Cardiac fibroblast (primary cell): ENCODE measurements around the gene MRPL10.

Source experiments
- DNase-seq, 2 donors: peaks; one replicate each; pipeline versions ENCODE4 v3.0.0 to v3.0.0-alpha.2; 2010; ENCODE audit warnings: low read depth in 2 of 2
- H3K4me3 ChIP-seq, 2 donors: replicated peaks in 1 of 2; 1 replicate in 1 of 2; 2 replicates in 1 of 2; pipeline ENCODE4 v1.5.1; 2011; ENCODE audit warnings: low read depth in 2 of 2, low read length in 2 of 2, mild to moderate bottlenecking in 2 of 2, moderate library complexity in 1 of 2
- TF ChIP-seq, protein P1 (sequence below): IDR thresholded peaks from one replicate; pipeline ENCODE4 v1.5.1; 2011; ENCODE audit warnings: low read depth, mild to moderate bottlenecking, low read length, inconsistent platforms

The MRPL10 gene

DNA sequence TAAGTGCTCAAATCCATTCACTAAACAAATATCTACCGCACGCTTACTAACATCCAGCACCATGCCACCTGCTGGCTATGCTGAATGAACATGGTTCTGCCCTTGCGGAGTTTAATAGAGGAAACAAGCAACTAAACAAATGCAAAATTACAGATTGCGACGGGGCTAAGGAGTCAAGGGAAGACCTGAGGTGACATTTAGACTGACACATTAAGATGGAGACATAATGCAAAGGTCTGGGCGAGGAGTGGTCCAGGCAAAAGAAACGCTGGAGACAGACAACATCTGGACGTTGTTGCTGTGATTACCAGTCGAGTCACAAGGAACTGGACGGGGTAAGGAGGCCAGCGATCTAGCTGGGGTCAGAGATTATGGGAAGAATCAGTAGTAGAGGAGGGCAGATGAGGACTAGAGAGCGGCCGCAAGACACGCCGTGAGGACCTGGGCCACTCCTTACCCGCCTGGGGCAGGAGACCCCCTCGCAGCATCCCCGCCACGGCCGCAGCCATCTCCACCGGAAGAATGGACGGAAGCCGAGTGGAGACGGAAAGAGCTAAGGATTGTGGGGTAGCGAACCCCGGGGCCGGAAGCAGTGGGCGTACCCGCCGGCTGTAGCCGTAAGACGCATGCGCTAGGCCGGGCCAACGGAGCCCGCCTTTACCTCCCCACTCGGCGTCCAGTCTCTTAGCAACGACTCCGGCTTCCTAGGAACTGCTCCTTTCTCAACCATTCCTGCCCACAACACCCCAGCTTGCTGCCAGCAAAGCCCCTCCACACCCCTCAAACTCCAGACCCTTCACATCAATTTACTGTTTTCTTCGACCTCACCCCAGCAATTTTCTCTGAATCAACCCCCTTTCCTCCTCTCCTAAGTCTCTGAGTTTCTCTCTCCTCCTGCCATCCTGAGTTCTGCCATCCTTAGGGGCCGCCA is at the start of gene MRPL10, which contains the start of gene LRRC46:
MRPL10 (minus strand) TSS at position 539 of the 931 bp plus-strand sequence; CDS start at position 509, 30 bp downstream.
LRRC46 (plus strand) TSS at position 668 of the 931 bp plus-strand sequence. CDS start 320 bp downstream, outside the sequence.
- peak; percentile 94 to 96 for DNase-seq
- TF ChIP-seq, protein P1, sequence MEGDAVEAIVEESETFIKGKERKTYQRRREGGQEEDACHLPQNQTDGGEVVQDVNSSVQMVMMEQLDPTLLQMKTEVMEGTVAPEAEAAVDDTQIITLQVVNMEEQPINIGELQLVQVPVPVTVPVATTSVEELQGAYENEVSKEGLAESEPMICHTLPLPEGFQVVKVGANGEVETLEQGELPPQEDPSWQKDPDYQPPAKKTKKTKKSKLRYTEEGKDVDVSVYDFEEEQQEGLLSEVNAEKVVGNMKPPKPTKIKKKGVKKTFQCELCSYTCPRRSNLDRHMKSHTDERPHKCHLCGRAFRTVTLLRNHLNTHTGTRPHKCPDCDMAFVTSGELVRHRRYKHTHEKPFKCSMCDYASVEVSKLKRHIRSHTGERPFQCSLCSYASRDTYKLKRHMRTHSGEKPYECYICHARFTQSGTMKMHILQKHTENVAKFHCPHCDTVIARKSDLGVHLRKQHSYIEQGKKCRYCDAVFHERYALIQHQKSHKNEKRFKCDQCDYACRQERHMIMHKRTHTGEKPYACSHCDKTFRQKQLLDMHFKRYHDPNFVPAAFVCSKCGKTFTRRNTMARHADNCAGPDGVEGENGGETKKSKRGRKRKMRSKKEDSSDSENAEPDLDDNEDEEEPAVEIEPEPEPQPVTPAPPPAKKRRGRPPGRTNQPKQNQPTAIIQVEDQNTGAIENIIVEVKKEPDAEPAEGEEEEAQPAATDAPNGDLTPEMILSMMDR, result peak; percentile 42
- peak within 1 kb of the TSS; percentile 67 to 93 for H3K4me3 ChIP-seq

GRCh38 chr17:47879776-47880454 is 48.6 kb upstream of the MRPL10 start:
- DNase-seq, result no peak
- no peak overlapping the region for H3K4me3 ChIP-seq
- TF ChIP-seq, protein P1, result no peak

DNA sequence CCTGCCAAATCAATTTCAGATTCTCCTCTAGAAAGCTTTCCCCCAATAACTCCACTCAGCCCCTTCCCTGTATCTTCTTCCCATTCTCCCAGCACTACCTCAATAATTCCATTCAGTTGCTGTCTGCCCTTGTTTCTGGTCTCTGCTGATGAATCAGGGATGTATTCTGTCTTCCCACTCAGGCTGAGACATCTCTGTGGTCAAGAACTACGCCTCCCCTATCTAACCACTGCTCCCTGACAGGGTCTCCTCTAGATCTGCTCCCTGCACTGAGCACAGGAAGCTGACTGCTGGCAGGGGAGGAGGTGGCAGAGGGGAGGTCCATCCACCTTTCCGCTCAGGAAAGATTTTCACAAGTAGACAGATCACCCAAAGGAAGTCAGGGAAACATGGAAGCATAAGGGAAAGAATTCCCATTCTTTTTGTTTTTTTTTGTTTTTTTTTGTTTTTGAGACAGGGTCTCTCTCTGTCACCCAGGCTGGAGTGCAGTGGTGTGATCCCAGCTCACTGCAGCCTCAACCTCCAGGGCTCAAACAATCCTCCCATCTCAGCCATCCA is 47.8 kb upstream of the MRPL10 start:
- no peak overlapping the region for H3K4me3 ChIP-seq
- DNase-seq, result peak in 1 of 2 donors; percentile 23
- TF ChIP-seq, protein P1, result no peak

DNA sequence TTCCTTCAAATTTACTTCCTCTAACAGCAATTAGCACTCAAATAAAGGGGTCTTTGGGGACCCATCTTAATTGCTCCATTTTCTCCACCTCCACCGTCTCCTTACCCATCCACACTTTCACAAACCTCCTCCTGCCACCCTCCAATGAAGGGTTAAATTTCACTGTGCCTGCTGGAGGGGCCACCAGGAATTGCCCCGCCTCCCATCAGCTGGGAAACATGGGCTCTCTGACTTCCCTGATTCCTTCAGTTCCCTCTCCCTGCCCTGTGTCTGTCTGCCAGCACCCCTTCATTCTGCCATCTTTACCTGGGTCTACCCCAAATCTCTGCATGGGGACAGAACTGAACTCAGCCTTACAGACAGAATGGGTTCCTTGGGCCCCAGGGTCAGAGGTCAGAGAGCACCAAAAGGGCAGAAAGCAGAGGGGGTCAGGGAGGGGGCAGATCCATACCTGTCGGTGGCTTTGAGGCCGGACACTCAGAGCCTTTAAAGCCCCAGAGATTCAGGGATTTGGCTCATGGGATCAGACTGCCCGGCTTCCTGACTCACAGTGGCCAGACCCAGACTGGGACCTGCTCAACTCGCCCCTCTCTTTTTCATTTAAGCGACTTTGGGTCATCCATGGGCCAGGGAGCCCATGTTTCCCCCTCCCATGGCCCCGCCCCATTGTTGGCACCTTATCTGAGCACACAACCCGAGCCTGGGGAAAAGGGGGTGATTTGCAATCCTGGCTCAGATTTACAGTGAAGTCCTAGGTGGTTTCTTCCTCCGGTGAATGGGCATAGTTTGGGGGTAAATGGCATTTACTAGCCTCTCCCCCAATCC is 47.1 kb upstream of the MRPL10 start:
- TF ChIP-seq, protein P1, result no peak
- H3K4me3 ChIP-seq, result no peak overlapping the region
- DNase-seq, result no peak

GRCh38 chr17:47877368-47878034 is 46.2 kb upstream of the MRPL10 start:
- H3K4me3 ChIP-seq, result no peak overlapping the region
- TF ChIP-seq, protein P1, result no peak
- DNase-seq, result no peak
